ENCODE data around the gene RND2. TPM values are rescaled to one million over a fixed set of nuclear protein-coding genes. Genes with fewer than 3 reads are reported as not detected.

Gene RND2
- total and polyA plus RNA-seq, 2 experiments from 2014 or later = 18.5 to 22.9 TPM

- Histone ChIP-seq H2AFZ (no peak overlapping the region), H3K9me2 (ENCODE audit: insufficient read depth) (no peaks in the 10 kb centered on the region), H4K20me1 (replicated peaks; ENCODE audit: insufficient read depth) (no peaks in the 10 kb centered on the region), H3K4me2 (peak overlapping the region; percentile 93), H3K27me3 (ENCODE audit: insufficient read depth) (no peaks in the 10 kb centered on the region), H3K4me1 (ENCODE audit: insufficient read depth) (peaks cover 28% of the 10 kb centered on the region), H3K79me2 (replicated peaks; ENCODE audit: insufficient read depth) (peaks cover 14% of the 10 kb centered on the region; the same call in 1 of the 2 replicates), H3K36me3 (ENCODE audit: insufficient read depth) (no peaks in the 10 kb centered on the region), H3F3A (replicated peaks; ENCODE audit: low read depth) (peaks cover 16% of the 10 kb centered on the region; the same call in 1 of the 2 replicates), H3K4me3 (peak overlapping the region; percentile 31; the same call in 1 of the 2 replicates), H3K27ac (ENCODE audit: low read depth) (no peak overlapping the region)
- Mint-ChIP-seq H3K4me3 (peak overlapping the region; percentile 91), H3K36me3 (ENCODE audit: low read depth) (peaks cover 21% of the 10 kb centered on the region), H3K27ac (no peak overlapping the region), H3K27me3 (ENCODE audit: insufficient read depth, low read depth, poor library complexity) (peaks cover 24% of the 10 kb centered on the region), H3K4me1 (peaks cover 32% of the 10 kb centered on the region), H3K9me3 (no peaks in the 10 kb centered on the region)
- ATAC-seq (no peak), DNase-seq (ENCODE audit: low spot score) (no peak)
- TF ChIP-seq ZNF331 (CRISPR knock-in tag; IDR thresholded peaks at IDR 0.05; ENCODE audit: low read depth) (no peak), STAT1 (IDR thresholded peaks at IDR 0.05; ENCODE audit: unreplicated experiment) (no peak), CREB1 (CRISPR knock-in tag; IDR thresholded peaks at IDR 0.05; ENCODE audit: low read depth) (no peak), ZNF114 (CRISPR knock-in tag; IDR thresholded peaks at IDR 0.05) (no peak), EZH2phosphoT487 (IDR thresholded peaks at IDR 0.05; ENCODE audit: unreplicated experiment) (no peak), ETS1 (IDR thresholded peaks at IDR 0.05) (no peak), EZH2 (IDR thresholded peaks at IDR 0.05; ENCODE audit: low read depth, unreplicated experiment) (no peak), POLR2AphosphoS5 (IDR thresholded peaks at IDR 0.05; ENCODE audit: low read depth) (no peak), CTCF (conservative IDR thresholded peaks at IDR 0.05; ENCODE audit: low read depth in 2 of 2) (no peak), NANOG (IDR thresholded peaks at IDR 0.05; ENCODE audit: borderline replicate concordance) (no peak), JUNB (IDR thresholded peaks at IDR 0.05; ENCODE audit: unreplicated experiment) (no peak), REST (IDR thresholded peaks at IDR 0.05; ENCODE audit: unreplicated experiment) (no peak), ZNF462 (CRISPR knock-in tag; IDR thresholded peaks at IDR 0.05) (no peak)
These were observed 1.6 kb downstream of the RND2 start for GRCh38 chr17:43026595-43026994.

All from GM23338 (cell line).